ENCODE data around the gene SCLT1. TPM values are rescaled to one million over a fixed set of nuclear protein-coding genes. Genes with fewer than 3 reads are reported as not detected.

SCLT1 gene
- total RNA-seq, 1 experiment from 2014 or later, result 11.3 TPM

DNA sequence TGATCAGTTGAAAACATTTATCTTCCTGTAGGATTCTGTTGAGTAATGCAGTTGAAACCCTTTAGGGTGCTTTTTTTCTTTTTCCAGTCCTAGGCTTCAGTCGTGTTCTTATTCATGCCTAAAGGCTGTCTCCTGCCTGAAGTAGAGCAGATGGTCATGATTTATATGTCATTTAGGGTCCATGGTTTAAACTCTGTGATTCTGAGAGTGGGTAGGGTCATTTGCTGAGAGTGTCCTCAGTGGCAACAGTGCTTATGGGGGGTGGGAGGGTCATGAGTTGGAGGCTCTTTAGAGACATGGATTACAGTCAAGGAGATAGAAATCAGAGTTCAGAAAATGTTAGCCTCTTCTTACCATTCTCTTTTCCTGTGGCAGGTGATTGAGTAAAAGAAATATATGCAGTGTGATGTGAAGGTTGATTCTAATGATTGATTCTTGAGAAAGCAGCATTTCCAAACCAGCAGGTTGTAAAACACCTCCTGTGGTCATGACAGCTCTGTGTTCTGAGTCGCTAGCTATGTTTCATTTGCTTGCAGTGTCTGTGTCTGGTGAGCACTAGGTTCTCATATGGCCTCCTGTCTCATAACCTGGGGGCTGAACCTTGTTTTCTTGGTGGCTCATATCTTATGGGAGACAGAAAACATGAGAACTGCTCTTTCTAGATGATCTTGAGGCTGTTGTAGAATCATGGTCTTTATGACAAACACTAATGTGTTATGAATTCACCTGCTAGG, 223.4 kb downstream of the SCLT1 start:
- Histone ChIP-seq H3K14ac (ENCODE audit: insufficient read depth, low read length) (no peak overlapping the region), H2BK20ac (ENCODE audit: low read depth, low read length, poor library complexity, severe bottlenecking) (no peak overlapping the region), H2BK5ac (ENCODE audit: insufficient read length, low read length) (no peak overlapping the region), H3K23ac (ENCODE audit: insufficient read length, low read depth, low read length) (no peak overlapping the region), H3K27ac (ENCODE audit: insufficient read length, low read depth, low read length) (no peak overlapping the region), H4K8ac (replicated peaks; ENCODE audit: insufficient read length, low read depth, low read length) (no peak overlapping the region), H3K18ac (ENCODE audit: insufficient read length, low read depth, low read length) (no peak overlapping the region), H3K56ac (ENCODE audit: insufficient read length, low read depth, low read length) (no peak overlapping the region), H4K5ac (ENCODE audit: insufficient read length, low read depth, low read length) (no peak overlapping the region), H3K23me2 (ENCODE audit: insufficient read length, low read depth, low read length, poor library complexity, severe bottlenecking) (no peaks in the 10 kb centered on the region), H3K27me3 (ENCODE audit: insufficient read depth, low read length) (no peaks in the 10 kb centered on the region), H3K4me2 (ENCODE audit: insufficient read depth, insufficient read length, low read length) (no peak overlapping the region), H2BK120ac (ENCODE audit: low read depth, low read length, poor library complexity, severe bottlenecking) (no peak overlapping the region), H3K4me1 (ENCODE audit: insufficient read depth, low read length) (peaks cover 4% of the 10 kb centered on the region; the same call in 1 of the 2 replicates), H4K20me1 (ENCODE audit: control insufficient read depth, insufficient read depth, insufficient read length) (peaks cover 2% of the 10 kb centered on the region), H2AK5ac (ENCODE audit: insufficient read length, low read length) (no peak overlapping the region), H2BK15ac (ENCODE audit: low read depth, low read length) (no peak overlapping the region), H3T11ph (ENCODE audit: low read length) (no peak overlapping the region), H2AFZ (ENCODE audit: low read length) (no peak overlapping the region), H3K79me2 (ENCODE audit: insufficient read depth, low read length) (peaks cover 7% of the 10 kb centered on the region; the same call in 1 of the 2 replicates), H3K79me1 (ENCODE audit: insufficient read depth, low read depth, low read length, poor library complexity, severe bottlenecking) (peaks cover 2% of the 10 kb centered on the region), H4K91ac (ENCODE audit: insufficient read length, low read depth, low read length) (no peak overlapping the region), H2BK12ac (ENCODE audit: insufficient read length, low read depth, low read length) (no peak overlapping the region), H3K4ac (ENCODE audit: low read depth, low read length) (no peak overlapping the region), H3K9me3 (ENCODE audit: control insufficient read depth, low read depth, low read length) (no peaks in the 10 kb centered on the region), H3K9ac (ENCODE audit: extremely low read depth, insufficient read length, low read length) (no peak overlapping the region)
- peak overlapping the region; percentile 14 to 83 (median 56); a peak in 4 of 7 replicates for H3K27ac Mint-ChIP-seq
- TF ChIP-seq, protein P1, sequence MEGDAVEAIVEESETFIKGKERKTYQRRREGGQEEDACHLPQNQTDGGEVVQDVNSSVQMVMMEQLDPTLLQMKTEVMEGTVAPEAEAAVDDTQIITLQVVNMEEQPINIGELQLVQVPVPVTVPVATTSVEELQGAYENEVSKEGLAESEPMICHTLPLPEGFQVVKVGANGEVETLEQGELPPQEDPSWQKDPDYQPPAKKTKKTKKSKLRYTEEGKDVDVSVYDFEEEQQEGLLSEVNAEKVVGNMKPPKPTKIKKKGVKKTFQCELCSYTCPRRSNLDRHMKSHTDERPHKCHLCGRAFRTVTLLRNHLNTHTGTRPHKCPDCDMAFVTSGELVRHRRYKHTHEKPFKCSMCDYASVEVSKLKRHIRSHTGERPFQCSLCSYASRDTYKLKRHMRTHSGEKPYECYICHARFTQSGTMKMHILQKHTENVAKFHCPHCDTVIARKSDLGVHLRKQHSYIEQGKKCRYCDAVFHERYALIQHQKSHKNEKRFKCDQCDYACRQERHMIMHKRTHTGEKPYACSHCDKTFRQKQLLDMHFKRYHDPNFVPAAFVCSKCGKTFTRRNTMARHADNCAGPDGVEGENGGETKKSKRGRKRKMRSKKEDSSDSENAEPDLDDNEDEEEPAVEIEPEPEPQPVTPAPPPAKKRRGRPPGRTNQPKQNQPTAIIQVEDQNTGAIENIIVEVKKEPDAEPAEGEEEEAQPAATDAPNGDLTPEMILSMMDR (conservative IDR thresholded peaks at IDR 0.05), result no peak
- peaks cover 55 to 93% (median 82%) of the 10 kb centered on the region in 3 experiments; a peak in 6 of 7 replicates for H3K36me3 Mint-ChIP-seq (ENCODE audit: insufficient read depth in 1 of 3, low read depth in 3 of 3)
- H3K27me3 Mint-ChIP-seq (ENCODE audit: low read depth), result peaks cover 4% of the 10 kb centered on the region
- H3K9me3 Mint-ChIP-seq, result no peaks in the 10 kb centered on the region
- DNase-seq, result no peak
- peaks cover 32 to 56% of the 10 kb centered on the region in 2 experiments for H3K4me1 Mint-ChIP-seq
- WGBS (ENCODE audit: extremely low coverage, insufficient read length, low lambda C conversion rate), result no CpG with 5 or more reads among the region's 2 CpGs
- no peak overlapping the region for H3K4me3 Mint-ChIP-seq
